ENCODE data around the gene TRRAP. TPM values are rescaled to one million over a fixed set of nuclear protein-coding genes. Genes with fewer than 3 reads are reported as not detected.

The TRRAP gene
- total RNA-seq, 1 donor from 2014 or later: 66.9 TPM

- Mint-ChIP-seq H3K36me3 (ENCODE audit: low read depth) (peaks cover 24% of the 10 kb centered on the region), H3K4me1 (no peaks in the 10 kb centered on the region), H3K9me3 (no peaks in the 10 kb centered on the region), H3K4me3 (no peak overlapping the region), H3K27me3 (ENCODE audit: low read depth) (no peaks in the 10 kb centered on the region), H3K27ac (ENCODE audit: unreplicated experiment) (no peak overlapping the region)
- no peak for DNase-seq (ENCODE audit: low read depth, low spot score)
- TF ChIP-seq CTCF (conservative IDR thresholded peaks at IDR 0.05): no peak
These were observed 100.3 kb downstream of the TRRAP start for GRCh38 chr7:98978672-98979071.

DNA sequence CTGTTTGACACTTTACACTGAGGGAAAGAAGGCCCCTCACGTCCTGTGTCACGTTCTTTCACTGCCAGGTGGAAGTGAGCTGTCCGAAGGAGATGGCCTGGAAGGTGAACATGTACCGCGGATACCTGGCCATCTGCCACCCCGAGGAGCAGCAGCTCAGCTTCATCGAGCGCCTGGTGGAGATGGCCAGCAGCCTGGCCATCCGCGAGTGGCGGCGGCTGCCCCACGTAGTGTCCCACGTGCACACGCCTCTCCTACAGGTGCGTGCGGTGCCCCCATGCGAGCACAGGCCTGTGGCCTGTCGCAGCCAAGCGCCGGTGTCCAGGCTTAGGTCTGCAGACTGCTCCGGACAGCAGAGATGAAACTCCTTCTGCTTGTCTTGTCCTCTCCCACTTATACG, 103.4 kb downstream of the TRRAP start:
- Mint-ChIP-seq H3K4me3 (no peak overlapping the region), H3K27me3 (ENCODE audit: low read depth) (no peaks in the 10 kb centered on the region), H3K36me3 (ENCODE audit: low read depth) (peaks cover 37% of the 10 kb centered on the region), H3K27ac (ENCODE audit: unreplicated experiment) (no peak overlapping the region), H3K4me1 (no peaks in the 10 kb centered on the region), H3K9me3 (peaks cover 7% of the 10 kb centered on the region)
- no peak for TF ChIP-seq CTCF (conservative IDR thresholded peaks at IDR 0.05)
- DNase-seq (ENCODE audit: low read depth, low spot score): no peak

- no peak for TF ChIP-seq CTCF (conservative IDR thresholded peaks at IDR 0.05)
- Mint-ChIP-seq H3K4me1 (no peaks in the 10 kb centered on the region), H3K27me3 (ENCODE audit: low read depth) (no peaks in the 10 kb centered on the region), H3K27ac (ENCODE audit: unreplicated experiment) (no peak overlapping the region), H3K9me3 (peaks cover 9% of the 10 kb centered on the region), H3K4me3 (no peak overlapping the region), H3K36me3 (ENCODE audit: low read depth) (peaks cover 45% of the 10 kb centered on the region)
- DNase-seq (ENCODE audit: low read depth, low spot score): no peak
These were observed 104.4 kb downstream of the TRRAP start for GRCh38 chr7:98982686-98983085.

DNA sequence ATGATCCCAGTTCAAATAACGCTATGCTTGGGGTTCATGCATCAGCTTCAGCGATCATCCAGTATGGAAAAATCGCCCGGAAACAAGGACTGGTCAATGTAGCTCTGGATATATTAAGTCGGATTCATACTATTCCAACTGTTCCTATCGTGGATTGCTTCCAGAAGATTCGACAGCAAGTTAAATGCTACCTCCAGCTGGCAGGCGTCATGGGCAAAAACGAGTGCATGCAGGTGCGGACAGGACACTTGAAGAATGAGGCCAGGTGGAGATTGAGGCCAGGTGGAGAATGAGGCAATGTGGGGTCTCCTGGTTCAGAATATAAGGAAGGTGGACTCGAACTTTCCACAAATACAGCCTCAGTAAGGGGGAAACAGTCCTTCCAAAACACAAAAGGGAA, 105.8 kb downstream of the TRRAP start:
- TF ChIP-seq CTCF (conservative IDR thresholded peaks at IDR 0.05): no peak
- Mint-ChIP-seq H3K4me3 (no peak overlapping the region), H3K27me3 (ENCODE audit: low read depth) (no peaks in the 10 kb centered on the region), H3K9me3 (peaks cover 9% of the 10 kb centered on the region), H3K4me1 (no peaks in the 10 kb centered on the region), H3K27ac (ENCODE audit: unreplicated experiment) (no peak overlapping the region), H3K36me3 (ENCODE audit: low read depth) (peaks cover 48% of the 10 kb centered on the region)
- no peak for DNase-seq (ENCODE audit: low read depth, low spot score)

DNA sequence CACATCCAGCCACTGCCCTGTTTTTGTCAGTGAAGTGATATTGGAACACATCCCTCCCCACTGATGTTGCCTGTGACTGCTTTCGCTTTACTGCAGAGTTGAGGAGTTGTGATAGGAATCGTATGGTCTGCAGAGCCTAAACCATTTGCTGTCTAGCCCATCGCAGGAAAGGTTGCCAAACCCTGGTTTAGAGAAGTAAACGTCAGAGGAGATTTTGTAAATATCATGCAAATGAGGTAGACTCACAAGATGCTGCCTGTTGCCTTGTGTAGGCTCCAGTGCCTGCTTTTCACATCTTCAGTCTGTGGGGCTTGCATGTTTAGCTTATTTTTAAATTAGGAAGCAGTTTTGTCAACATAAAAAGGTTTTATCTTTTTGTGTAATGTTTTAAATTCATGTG, 107.1 kb downstream of the TRRAP start:
- Mint-ChIP-seq H3K4me3 (no peak overlapping the region), H3K36me3 (ENCODE audit: low read depth) (peaks cover 42% of the 10 kb centered on the region)

More for the DNA sequence above, 107.1 kb downstream of the TRRAP start:
- TF ChIP-seq CTCF (conservative IDR thresholded peaks at IDR 0.05): no peak
- Mint-ChIP-seq H3K9me3 (peaks cover 9% of the 10 kb centered on the region), H3K4me1 (no peaks in the 10 kb centered on the region), H3K27me3 (ENCODE audit: low read depth) (no peaks in the 10 kb centered on the region), H3K27ac (ENCODE audit: unreplicated experiment) (no peak overlapping the region)
- no peak for DNase-seq (ENCODE audit: low read depth, low spot score)
